ENCODE measurements around the gene TUBGCP2. TPM values are rescaled to one million over a fixed set of nuclear protein-coding genes. Genes with fewer than 3 reads are reported as not detected.

Gene TUBGCP2
- polyA plus RNA-seq, 1 donor = 40.9 TPM

DNA sequence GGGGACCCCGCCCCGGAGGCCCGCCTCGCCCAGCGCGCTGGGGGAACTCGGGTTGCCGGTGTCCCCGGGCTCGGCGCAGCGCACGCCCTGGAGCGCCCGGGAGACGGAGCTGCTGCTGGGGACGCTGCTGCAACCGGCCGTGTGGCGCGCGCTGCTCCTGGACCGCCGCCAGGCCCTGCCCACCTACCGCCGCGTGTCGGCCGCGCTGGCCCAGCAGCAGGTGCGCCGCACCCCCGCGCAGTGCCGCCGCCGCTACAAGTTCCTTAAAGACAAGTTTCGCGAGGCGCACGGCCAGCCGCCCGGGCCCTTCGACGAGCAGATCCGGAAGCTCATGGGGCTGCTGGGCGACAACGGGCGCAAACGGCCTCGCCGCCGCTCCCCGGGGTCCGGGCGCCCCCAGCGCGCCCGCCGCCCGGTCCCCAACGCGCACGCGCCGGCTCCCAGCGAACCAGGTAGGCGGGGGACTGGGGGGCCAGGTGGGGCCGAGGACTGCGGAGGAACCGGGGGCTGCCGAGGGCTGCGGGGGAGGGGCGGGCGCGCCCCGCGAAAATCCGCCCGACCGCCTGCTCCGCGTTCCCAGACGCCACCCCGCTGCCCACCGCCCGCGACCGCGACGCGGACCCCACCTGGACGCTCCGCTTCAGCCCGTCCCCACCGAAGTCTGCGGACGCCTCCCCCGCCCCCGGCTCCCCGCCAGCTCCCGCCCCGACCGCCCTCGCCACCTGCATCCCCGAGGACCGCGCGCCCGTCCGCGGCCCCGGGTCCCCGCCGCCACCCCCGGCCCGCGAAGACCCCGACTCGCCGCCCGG, 78.1 kb downstream of the TUBGCP2 start:
- DNase-seq (ENCODE audit: low read depth) = no peak

DNA sequence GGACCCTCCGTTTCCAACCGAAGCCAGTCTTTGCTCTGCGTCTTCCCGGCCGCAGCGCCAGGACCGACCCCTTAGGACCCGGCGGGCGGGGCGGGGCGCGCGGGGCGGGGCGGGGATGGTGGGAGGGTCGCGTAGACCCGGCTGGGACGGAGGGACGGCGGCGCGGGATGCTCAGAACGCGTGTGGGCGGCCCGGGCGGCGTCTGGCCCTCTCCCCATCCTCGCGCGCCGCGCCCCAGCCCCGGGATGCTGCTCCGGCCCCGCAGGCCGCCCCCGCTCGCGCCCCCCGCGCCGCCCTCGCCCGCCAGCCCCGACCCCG, 78.7 kb downstream of the TUBGCP2 start, which contains the start of gene UTF1:
Gene UTF1 (plus strand): TSS at position 174 of the 318 bp plus-strand sequence. CDS start 72 bp downstream, at position 246.
- no peak for DNase-seq (ENCODE audit: low read depth)

DNA sequence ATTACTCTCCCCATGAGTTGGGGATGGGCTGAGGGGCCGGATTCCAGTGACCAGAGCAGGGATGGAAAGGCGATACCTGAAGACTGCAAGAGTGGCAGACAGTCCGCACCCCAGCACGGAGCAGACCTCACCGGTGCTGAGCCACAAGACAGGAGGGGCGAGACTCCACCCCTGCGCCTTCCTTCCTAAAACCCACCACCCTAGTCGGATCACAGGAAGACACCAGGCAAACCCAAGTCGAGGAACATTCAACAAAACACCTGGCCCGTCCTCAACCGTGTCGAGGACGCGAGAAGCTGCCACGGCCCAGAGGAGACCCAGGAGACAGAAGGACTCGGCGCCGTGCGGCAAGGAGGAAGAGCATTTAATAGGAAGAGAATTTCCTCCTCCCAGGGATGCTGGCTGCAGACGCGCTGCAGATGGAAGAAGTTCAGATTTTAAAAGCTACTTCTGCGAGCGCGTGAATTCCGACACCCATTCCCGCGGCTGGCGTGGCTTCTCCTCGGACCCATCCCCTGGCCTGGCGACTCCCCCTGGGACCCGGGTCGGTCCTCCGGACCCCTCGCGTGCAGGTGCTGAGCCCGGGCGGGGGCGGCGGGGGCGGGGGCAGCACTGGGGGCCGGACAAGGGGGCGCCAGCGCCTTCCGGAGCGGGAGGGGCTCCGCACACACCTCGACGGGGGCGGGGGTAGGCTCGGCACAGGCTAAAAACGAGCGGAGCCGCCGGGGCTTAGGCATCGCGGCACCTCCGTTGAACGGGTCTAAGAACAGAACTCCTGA, 79.2 kb downstream of the TUBGCP2 start:
- no peak for DNase-seq (ENCODE audit: low read depth)

Other genes starting within 250 kb of the TUBGCP2 start
- gene ADGRA1, start 220.9 kb downstream of the TUBGCP2 start, polyA plus RNA-seq (ENCODE audit: insufficient read length) = 2.5 TPM
- gene KNDC1, start 148.7 kb downstream of the TUBGCP2 start, polyA plus RNA-seq (ENCODE audit: insufficient read length) = 6.6 TPM
- not detected for gene UTF1, start 78.7 kb downstream of the TUBGCP2 start, polyA plus RNA-seq (ENCODE audit: insufficient read length)
- 0.29 TPM for gene VENTX, start 71.0 kb downstream of the TUBGCP2 start, polyA plus RNA-seq (ENCODE audit: insufficient read length)
- 2.4 TPM for gene ADAM8, start 32.0 kb downstream of the TUBGCP2 start, polyA plus RNA-seq (ENCODE audit: insufficient read length)
- 37.4 TPM for gene ZNF511, start within 50 bp of the TUBGCP2 start, polyA plus RNA-seq (ENCODE audit: insufficient read length)
- not detected for gene CALY, start 28.0 kb upstream of the TUBGCP2 start, polyA plus RNA-seq (ENCODE audit: insufficient read length)
- gene PRAP1, start 38.5 kb upstream of the TUBGCP2 start, polyA plus RNA-seq (ENCODE audit: insufficient read length) = not detected
- gene FUOM, start 49.1 kb upstream of the TUBGCP2 start, polyA plus RNA-seq (ENCODE audit: insufficient read length) = 4.5 TPM
- gene ECHS1, start 64.5 kb upstream of the TUBGCP2 start, polyA plus RNA-seq (ENCODE audit: insufficient read length) = 123 TPM
- 2.5 TPM for gene PAOX, start 70.4 kb upstream of the TUBGCP2 start, polyA plus RNA-seq (ENCODE audit: insufficient read length)
- 43.2 TPM for gene MTG1, start 85.3 kb upstream of the TUBGCP2 start, polyA plus RNA-seq (ENCODE audit: insufficient read length)
- 4.1 TPM for gene SPRN, start 115.8 kb upstream of the TUBGCP2 start, polyA plus RNA-seq (ENCODE audit: insufficient read length)
- 1.5 TPM for gene SCART1, start 145.1 kb upstream of the TUBGCP2 start, polyA plus RNA-seq (ENCODE audit: insufficient read length)
- 1.4 TPM for gene CYP2E1, start 218.5 kb upstream of the TUBGCP2 start, polyA plus RNA-seq (ENCODE audit: insufficient read length)